Naive B cell (primary cell): ENCODE measurements around the gene KLK14. TPM values are rescaled to one million over a fixed set of nuclear protein-coding genes. Genes with fewer than 3 reads are reported as not detected.
A peak's percentile ranks its signal among the peaks of the same experiment; 100 is the strongest.

ENCODE experiments used
- ATAC-seq, 2 donors: fragments of 150-1000 bp; cut with Tn5 transposase; 2 replicates each; pipeline ENCODE4 v1.10.0; 2021; ENCODE audit warnings: low read depth in 2 of 2, mild to moderate bottlenecking in 2 of 2, moderate library complexity in 2 of 2
- DNase-seq: peaks from one replicate; pipeline ENCODE4 v3.0.0; 2022
- H3K27ac Mint-ChIP-seq, 6 donors: one replicate each; pipeline ENCODE4 v1.8.0; 2020 to 2022; ENCODE audit warnings: mild to moderate bottlenecking in 6 of 6, mixed read lengths in 6 of 6, moderate library complexity in 5 of 6, inconsistent platforms in 2 of 6
- H3K27me3 Mint-ChIP-seq, 3 donors: one replicate each; pipeline ENCODE4 v1.8.0; 2021 to 2022; ENCODE audit warnings: mixed read lengths in 3 of 3, mild to moderate bottlenecking in 1 of 3
- H3K36me3 Mint-ChIP-seq, 2 donors: one replicate each; pipeline ENCODE4 v1.8.0; 2020 to 2022; ENCODE audit warnings: mixed read lengths in 2 of 2, inconsistent platforms in 1 of 2, mild to moderate bottlenecking in 1 of 2
- H3K4me1 Mint-ChIP-seq, 3 donors: one replicate each; pipeline ENCODE4 v1.8.0; 2020 to 2022; ENCODE audit warnings: mixed read lengths in 3 of 3, inconsistent platforms in 1 of 3, mild to moderate bottlenecking in 1 of 3, moderate library complexity in 1 of 3
- H3K4me3 Mint-ChIP-seq, 8 donors: one replicate each; pipeline ENCODE4 v1.8.0; 2020 to 2022; ENCODE audit warnings: mild to moderate bottlenecking in 8 of 8, mixed read lengths in 8 of 8, moderate library complexity in 8 of 8, inconsistent platforms in 2 of 8
- H3K9me3 Mint-ChIP-seq, 7 donors: one replicate each; pipeline ENCODE4 v1.8.0; 2020 to 2022; ENCODE audit warnings: mixed read lengths in 7 of 7, mild to moderate bottlenecking in 5 of 7, inconsistent platforms in 2 of 7, moderate library complexity in 1 of 7
- polyA plus RNA-seq, 6 donors: library from polyadenylated mRNA; unstranded; fragments of 300-500 nt; fragmentation: Illumina TruSeq; gene quantifications; one replicate each; pipeline ENCODE4 v1.2.3, GENCODE V29; 2021; ENCODE audit warnings: low read depth in 6 of 6

KLK14 gene
- polyA plus RNA-seq, 6 donors from 2014 or later: 0.49 TPM; not detected in 5

DNA sequence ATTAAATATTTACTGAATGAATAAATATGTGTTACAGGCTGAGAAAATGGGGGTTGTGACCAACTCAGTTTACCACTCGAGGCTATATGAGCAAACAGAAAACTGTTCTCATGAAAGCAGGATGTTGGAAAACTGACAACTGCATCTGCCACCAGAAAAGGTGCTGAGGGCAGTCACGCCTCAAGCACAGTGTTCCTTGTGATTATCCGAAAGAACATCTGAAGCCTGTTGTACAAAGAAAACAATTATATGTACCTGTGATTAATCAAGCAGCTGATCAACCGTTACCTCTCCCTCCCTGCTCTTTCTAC lies 11.6 kb downstream of the KLK14 start:
- peaks cover 8 to 20% (median 10%) of the 10 kb centered on the region in 3 donors for H3K27me3 Mint-ChIP-seq
- no peaks in the 10 kb centered on the region for H3K4me1 Mint-ChIP-seq
- DNase-seq: no peak
- peaks cover 10 to 35% (median 22%) of the 10 kb centered on the region in 7 donors for H3K9me3 Mint-ChIP-seq
- peaks cover 6 to 25% of the 10 kb centered on the region in 2 donors for H3K36me3 Mint-ChIP-seq
- H3K4me3 Mint-ChIP-seq: no peak overlapping the region
- no peak overlapping the region for H3K27ac Mint-ChIP-seq
- no peak for ATAC-seq

DNA sequence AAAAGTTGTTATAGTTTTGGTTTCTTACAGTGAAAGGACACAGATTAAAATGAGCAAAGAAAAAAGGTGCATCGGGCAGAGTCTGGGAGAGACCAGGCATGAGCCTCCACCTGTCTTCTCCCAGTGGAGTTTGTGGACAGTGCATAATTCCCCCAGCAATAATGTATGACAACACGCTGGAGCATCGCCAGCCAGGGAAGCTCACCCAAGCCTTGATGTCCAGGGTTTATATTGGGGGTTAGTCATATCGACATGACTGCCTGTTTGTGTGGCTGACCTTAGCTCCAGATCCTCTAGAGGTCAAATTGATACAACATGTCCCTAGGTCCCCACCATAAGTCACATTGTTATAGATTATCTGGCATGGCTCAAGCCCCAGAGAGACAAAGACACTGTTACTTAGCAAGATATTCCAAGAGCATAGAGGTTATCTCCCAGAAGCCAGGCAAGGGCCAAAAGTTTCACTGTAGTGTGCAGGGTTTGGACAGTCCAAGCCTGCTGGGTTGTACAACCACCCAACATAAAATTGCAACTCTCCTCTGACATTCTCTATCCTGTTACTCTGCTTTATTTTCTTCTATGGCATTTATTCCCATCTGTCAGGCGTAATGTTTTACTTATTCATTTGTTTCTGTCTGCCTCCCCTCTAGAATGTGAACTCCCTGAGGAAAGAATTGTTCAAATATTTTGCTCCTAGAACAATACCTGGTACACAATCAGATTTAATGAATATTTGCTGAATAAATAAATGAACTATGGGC lies 12.2 kb downstream of the KLK14 start:
- peaks cover 8 to 23% (median 10%) of the 10 kb centered on the region in 3 donors for H3K27me3 Mint-ChIP-seq
- peaks cover 10 to 35% (median 23%) of the 10 kb centered on the region in 7 donors for H3K9me3 Mint-ChIP-seq
- no peaks in the 10 kb centered on the region for H3K4me1 Mint-ChIP-seq
- no peak overlapping the region for H3K4me3 Mint-ChIP-seq
- no peak for DNase-seq
- ATAC-seq: no peak
- H3K27ac Mint-ChIP-seq: no peak overlapping the region
- H3K36me3 Mint-ChIP-seq: peaks cover 6 to 30% of the 10 kb centered on the region in 2 donors

DNA sequence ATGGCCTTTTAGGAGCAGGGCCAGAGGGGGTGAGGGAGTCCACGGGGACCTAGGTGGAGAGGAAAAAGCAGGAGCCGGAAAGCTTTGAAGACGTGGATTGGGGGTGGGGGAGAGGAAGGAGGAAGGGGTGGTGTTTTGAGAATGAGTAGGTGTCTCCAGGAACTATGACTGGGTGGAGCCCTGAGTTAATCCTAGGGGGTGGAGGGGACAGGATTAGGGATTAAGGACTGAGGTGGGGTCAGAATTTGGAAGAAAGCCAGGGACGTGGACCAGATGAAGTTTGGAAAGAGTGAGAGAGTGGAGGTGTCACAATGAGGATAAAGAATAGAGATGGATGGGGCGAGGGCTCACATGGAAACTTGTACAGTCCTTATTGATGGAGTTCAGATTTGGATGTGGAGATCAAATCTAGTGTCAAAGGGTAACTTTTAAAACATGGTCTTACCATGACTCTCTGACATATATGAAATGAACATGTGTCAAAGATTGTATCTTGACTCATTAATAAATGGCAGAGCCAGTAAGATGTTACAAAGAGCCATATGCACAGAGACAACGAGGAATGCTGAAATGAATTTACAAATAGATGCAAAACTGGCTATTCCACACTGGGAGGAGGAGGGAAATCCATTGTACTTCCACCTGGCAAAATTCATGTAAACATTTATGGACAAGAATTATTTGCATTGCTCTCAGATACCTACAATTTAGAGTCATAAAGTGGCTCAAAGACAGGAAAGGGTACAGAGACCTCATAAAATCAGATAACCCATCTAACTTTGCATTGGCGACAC lies 16.1 kb downstream of the KLK14 start:
- Mint-ChIP-seq H3K27me3 (peaks cover 11 to 29% (median 13%) of the 10 kb centered on the region in 3 donors), H3K4me1 (peaks cover 0 to 4% (median 2%) of the 10 kb centered on the region in 3 donors), H3K27ac (no peak overlapping the region), H3K4me3 (peak overlapping the region in 2 of 8 donors; percentile 1 to 19), H3K9me3 (peaks cover 2 to 15% (median 9%) of the 10 kb centered on the region in 7 donors), H3K36me3 (peaks cover 0 to 25% of the 10 kb centered on the region in 2 donors)
- no peak for ATAC-seq
- no peak for DNase-seq

DNA sequence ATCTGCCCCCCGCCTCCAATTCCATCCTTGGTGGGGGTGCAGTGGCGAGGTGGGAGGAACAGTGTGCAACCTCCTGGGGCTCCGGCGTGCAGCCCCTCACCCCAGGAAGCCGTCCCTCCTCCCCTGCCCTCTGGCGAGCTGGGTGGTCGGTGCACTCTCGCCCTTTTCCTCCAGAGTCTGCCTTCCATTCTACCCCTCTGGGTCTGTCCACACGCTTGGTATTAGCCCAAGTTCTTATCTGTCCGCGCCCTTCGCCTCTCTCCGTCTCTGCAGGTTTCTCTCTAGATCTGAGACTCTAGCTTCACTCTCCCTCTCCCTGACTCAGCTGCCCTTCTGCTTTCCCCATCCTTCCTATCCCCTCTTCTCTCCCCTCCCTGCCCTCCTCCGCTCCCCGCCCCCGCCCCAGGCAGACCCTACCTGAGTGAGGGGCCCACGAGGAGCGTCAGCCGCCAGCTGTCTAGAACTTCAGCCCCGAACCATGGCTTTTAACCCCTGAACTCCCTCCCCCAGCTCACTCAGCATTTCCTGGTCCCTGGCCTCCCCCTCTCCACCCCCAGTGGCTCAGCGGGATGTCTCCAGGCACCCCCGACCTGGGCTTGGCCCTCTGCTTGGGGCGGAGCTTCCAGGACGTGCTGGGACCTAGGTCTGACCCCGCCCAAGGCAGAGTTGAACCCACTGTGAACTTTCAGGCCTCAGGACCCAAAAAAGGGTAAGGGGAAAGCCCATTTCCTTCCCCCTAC lies 17.3 kb downstream of the KLK14 start:
- peaks cover 8 to 22% (median 11%) of the 10 kb centered on the region in 7 donors for H3K9me3 Mint-ChIP-seq
- H3K4me1 Mint-ChIP-seq: peaks cover 0 to 4% (median 2%) of the 10 kb centered on the region in 3 donors
- peak overlapping the region in 6 of 8 donors; percentile 25 to 78 (median 48) for H3K4me3 Mint-ChIP-seq
- peaks cover 23 to 37% (median 25%) of the 10 kb centered on the region in 3 donors for H3K27me3 Mint-ChIP-seq
- ATAC-seq (no peak), DNase-seq (no peak)
- H3K27ac Mint-ChIP-seq: peak overlapping the region in 1 of 6 donors; percentile 15
- H3K36me3 Mint-ChIP-seq: peaks cover 0 to 36% of the 10 kb centered on the region in 2 donors

DNA sequence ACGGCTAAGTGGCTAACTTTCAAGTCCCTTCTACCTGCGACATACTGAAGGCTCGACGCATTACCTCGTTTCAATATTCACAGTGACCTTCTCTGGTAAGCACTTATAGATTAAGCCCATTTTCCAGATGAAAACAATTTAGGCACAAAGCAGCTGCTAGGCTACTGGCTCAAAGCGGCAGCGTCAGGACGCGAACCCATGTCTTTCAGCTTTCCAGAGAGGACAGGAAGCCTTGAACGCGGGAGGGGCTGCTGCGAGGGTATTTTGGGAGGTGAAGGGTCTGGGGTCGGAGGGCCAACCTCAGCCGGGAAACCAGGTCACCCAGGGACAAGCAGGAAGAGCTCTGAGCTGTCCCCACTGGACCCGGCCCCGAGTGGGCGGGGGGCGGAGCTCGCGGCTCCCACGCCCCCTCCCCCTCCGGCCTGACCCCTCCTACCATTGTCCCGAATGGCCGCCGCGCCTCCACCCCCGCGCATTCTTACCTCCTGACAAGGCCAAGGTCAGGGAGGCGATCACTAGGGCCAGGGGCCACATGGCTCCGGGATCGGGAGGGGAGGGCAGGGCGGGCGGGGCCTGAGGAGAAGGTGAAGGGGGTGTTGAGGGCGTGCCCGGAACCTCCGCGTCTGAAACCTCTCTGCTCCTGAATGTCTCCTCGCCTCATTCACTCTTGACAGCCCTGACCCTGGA lies 18.0 kb downstream of the KLK14 start, which contains the start of gene KLK13:
Gene KLK13 (minus strand): TSS at position 559 of the 687 bp plus-strand sequence. CDS start 25 bp downstream, at position 534.
- Mint-ChIP-seq H3K27me3 (peaks cover 29 to 37% (median 31%) of the 10 kb centered on the region in 3 donors), H3K27ac (peak within 1 kb of the TSS in 2 of 6 donors; percentile 15 to 36), H3K4me1 (peaks cover 0 to 4% (median 2%) of the 10 kb centered on the region in 3 donors), H3K9me3 (peaks cover 8 to 22% (median 11%) of the 10 kb centered on the region in 7 donors), H3K4me3 (peak within 1 kb of the TSS in 6 of 8 donors; percentile 25 to 78 (median 48)), H3K36me3 (peaks cover 0 to 36% of the 10 kb centered on the region in 2 donors)
- no peak for ATAC-seq
- DNase-seq: no peak

DNA sequence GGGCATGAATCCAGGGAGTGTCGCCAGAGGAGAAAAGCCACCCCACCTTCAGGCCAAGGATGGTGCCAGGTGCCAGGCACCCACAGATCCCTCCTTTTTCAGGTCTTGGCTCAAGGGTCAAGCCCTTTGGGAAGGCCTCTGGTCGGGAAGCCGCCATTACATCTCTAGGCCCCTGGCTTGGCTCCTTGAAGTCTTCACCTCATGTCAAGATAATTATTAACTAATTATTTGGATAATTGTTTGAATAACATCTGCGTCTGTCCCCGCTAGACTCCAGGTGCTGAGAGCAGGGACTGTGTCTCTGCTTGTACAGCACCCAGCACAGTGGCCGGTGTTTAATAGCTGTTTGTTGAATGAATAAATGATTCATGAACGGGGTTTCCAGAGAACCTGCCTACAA lies 19.0 kb downstream of the KLK14 start:
- Mint-ChIP-seq H3K9me3 (peaks cover 8 to 22% (median 11%) of the 10 kb centered on the region in 7 donors), H3K27ac (no peak overlapping the region), H3K27me3 (peaks cover 34 to 37% (median 36%) of the 10 kb centered on the region in 3 donors), H3K36me3 (peaks cover 0 to 36% of the 10 kb centered on the region in 2 donors), H3K4me1 (peaks cover 0 to 4% (median 2%) of the 10 kb centered on the region in 3 donors), H3K4me3 (peak overlapping the region in 1 of 8 donors; percentile 52)
- no peak for ATAC-seq
- no peak for DNase-seq

DNA sequence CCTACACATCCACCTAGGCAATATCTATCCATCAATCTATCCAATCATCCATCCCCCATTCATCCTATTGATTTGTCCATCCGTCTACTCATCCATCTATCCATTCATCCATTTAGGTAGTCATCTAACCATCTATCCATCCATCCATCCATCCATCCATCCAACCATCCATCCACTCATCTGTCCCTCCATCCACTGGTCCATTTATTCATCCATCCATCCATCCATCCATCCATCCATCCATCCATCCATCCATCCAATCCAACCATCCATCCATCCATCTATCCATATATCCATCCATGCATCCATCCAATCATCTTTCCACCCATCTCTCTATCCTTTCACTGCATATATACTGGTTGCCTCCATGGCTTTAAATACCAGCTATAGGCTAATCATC lies 21.7 kb downstream of the KLK14 start:
- Mint-ChIP-seq H3K4me1 (peaks cover 0 to 4% (median 2%) of the 10 kb centered on the region in 3 donors), H3K27me3 (peaks cover 31 to 51% (median 44%) of the 10 kb centered on the region in 3 donors), H3K9me3 (peaks cover 2 to 14% (median 9%) of the 10 kb centered on the region in 7 donors), H3K27ac (no peak overlapping the region), H3K4me3 (no peak overlapping the region), H3K36me3 (peaks cover 0 to 21% of the 10 kb centered on the region in 2 donors)
- DNase-seq (no peak), ATAC-seq (no peak)

DNA sequence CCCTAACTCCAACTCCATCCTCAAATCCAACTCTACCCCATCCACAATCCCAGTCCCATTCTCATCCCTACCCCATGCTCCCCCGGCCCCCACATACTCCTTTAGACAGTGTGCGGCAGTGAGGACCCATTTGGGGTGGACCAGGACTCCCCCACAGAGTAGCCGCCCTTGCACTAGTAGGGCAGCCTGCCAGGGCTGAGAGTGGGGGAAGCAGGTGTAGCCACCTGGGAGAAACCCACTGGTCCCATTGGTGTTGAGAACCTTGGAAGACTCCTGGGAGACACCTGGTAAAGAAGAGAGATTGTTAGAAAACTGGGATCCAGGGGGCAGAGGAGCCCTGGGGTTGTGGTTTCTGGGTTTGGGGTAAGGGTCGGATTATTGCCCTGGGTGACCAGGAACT lies 22.4 kb downstream of the KLK14 start:
- Mint-ChIP-seq H3K36me3 (peaks cover 0 to 14% of the 10 kb centered on the region in 2 donors), H3K27me3 (peaks cover 29 to 58% (median 49%) of the 10 kb centered on the region in 3 donors), H3K27ac (no peak overlapping the region), H3K4me1 (peaks cover 0 to 2% (median 1%) of the 10 kb centered on the region in 3 donors), H3K9me3 (peaks cover 2 to 14% (median 8%) of the 10 kb centered on the region in 7 donors), H3K4me3 (no peak overlapping the region)
- DNase-seq (no peak), ATAC-seq (no peak)

DNA sequence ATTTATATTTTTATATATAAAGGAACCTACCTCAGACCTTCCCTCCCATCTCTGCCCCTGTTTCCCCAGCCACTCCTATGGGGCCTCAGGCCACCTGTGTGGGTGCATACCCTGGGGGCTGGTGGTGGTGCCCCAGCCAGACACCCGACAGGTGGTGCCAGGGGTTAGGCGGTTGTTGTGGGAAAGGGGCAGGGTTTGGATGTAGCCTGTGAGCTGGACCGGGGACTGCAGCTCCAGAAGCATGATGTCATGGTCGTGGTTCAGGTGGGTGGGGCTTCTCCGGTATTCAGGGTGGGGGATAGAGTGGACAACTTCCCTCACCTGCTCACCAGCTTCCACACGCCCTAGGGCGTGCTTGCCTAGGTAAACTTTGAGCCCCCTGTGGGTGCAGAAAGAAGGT lies 23.0 kb downstream of the KLK14 start:
- Mint-ChIP-seq H3K36me3 (peaks cover 0 to 13% of the 10 kb centered on the region in 2 donors), H3K9me3 (peaks cover 2 to 14% (median 8%) of the 10 kb centered on the region in 7 donors), H3K4me1 (no peaks in the 10 kb centered on the region), H3K4me3 (no peak overlapping the region), H3K27me3 (peaks cover 29 to 63% (median 53%) of the 10 kb centered on the region in 3 donors), H3K27ac (no peak overlapping the region)
- DNase-seq (no peak), ATAC-seq (no peak)

DNA sequence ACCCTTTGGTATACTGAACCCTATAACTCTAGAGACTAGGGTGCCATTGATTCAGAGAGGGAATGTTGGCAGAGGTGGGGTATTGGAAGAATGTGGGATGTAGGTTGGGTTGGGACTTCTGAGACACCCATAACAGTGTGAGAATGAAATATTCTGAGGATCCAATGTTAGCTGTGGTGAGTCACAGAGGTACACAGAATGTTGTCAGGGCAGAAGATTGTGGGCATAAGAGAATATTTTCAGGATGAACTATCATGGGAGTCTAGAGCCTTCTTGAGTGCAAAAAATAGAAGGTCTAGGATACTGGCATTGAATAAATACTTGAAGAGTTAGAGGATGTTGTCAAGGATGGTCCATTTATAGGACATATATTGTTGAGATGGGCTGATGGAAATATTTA lies 26.8 kb downstream of the KLK14 start:
- no peaks in the 10 kb centered on the region for H3K4me1 Mint-ChIP-seq
- no peak overlapping the region for H3K27ac Mint-ChIP-seq
- peaks cover 0 to 6% (median 3%) of the 10 kb centered on the region in 7 donors for H3K9me3 Mint-ChIP-seq
- no peak for DNase-seq
- H3K27me3 Mint-ChIP-seq: peaks cover 24 to 64% (median 50%) of the 10 kb centered on the region in 3 donors
- peaks cover 0 to 4% of the 10 kb centered on the region in 2 donors for H3K36me3 Mint-ChIP-seq
- no peak overlapping the region for H3K4me3 Mint-ChIP-seq
- ATAC-seq: no peak

DNA sequence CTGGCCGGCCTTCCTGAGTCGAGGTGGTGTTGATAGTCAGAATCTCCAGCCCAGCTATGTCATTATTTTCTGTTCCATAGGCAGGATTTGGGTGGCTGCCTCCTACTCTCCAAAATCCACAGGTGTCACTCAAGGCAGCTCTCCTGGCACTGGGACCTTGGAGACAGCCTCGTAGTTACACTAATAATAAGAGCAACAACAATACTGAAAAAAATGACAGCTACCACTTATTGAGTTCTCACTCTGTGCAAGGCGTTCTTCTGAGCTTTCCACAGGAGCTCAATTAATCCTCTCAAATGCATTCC lies 35.7 kb downstream of the KLK14 start:
- Mint-ChIP-seq H3K27ac (no peak overlapping the region), H3K36me3 (no peaks in the 10 kb centered on the region), H3K4me1 (no peaks in the 10 kb centered on the region), H3K9me3 (peaks cover 0 to 24% (median 15%) of the 10 kb centered on the region in 7 donors), H3K27me3 (peaks cover 15 to 33% (median 26%) of the 10 kb centered on the region in 3 donors), H3K4me3 (no peak overlapping the region)
- DNase-seq (no peak), ATAC-seq (no peak)

DNA sequence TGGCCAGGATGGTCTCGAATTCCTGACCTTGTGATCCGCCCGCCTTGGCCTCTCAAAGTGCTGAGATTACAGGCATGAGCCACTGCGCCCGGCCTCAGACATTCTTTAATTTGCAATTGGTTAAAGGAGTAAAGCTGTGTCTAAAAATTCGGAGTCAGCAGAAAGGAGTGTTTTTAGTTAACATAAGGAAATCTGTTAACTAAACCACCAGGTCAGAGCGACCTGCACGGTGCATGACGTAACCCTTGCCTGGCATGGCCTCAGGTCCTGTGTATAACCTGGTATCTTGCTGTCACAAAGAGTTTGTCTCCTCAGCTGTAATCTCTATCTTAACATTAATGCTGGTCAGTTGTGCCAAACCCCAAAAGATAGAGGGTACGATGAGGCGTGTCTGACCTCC lies 38.4 kb downstream of the KLK14 start:
- no peak for ATAC-seq
- no peaks in the 10 kb centered on the region for H3K36me3 Mint-ChIP-seq
- H3K9me3 Mint-ChIP-seq: peaks cover 0 to 12% (median 5%) of the 10 kb centered on the region in 7 donors
- DNase-seq: no peak
- no peak overlapping the region for H3K4me3 Mint-ChIP-seq
- no peaks in the 10 kb centered on the region for H3K4me1 Mint-ChIP-seq
- no peak overlapping the region for H3K27ac Mint-ChIP-seq
- H3K27me3 Mint-ChIP-seq: peaks cover 11 to 33% (median 24%) of the 10 kb centered on the region in 3 donors
